ENCODE measurements around the gene MTIF2.
"Not testable (repeated sequence)": the region's sequence is repeated elsewhere in the genome, so short reads cannot be mapped to it uniquely, and the experiment has no call there.

The MTIF2 gene

DNA sequence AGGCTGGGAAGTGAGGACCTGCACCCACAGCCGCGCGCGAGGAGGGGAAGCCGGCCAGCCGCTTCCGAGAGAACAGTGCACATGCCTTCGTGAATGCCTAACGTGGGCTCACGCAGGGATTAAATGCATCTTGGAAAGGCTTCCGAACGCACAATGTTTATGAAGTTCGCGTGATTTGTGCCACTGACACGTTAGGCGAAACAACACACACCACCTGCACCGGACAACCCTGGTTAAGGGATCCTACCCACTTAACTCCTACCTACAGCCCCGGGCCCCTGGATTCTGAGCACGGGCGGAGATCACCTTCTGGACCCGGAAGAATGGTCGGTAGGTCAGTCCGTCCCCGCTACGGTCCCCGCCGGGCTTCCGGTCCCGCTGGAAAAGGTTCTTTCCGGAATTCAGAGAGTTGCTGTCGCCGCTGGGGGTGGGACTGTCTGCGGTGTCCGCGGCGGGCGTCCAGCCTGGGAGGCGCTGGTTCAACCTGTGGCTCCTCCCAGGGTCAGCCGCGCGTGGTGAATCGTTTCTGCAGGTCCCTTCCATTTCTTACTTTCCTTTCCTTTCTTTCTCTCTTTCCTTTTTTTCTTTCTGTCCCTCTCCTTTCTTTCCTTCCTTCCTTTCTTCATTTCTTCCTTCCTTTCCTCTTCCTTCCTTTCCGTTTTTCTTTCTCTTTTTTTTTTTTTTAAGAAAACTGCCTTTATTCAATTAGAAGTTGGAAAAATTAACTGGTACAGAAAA, at the start of gene MTIF2:
TSS of gene MTIF2 (minus strand) at position 325 of the 738 bp plus-strand sequence. CDS start 5,373 bp downstream, outside the sequence.
- FAIRE-seq: peak; percentile 87
- peak; percentile 79 for DNase-seq (ENCODE audit: insufficient read length, low spot score)

GRCh38 chr2:55314985-55315384, 46.0 kb upstream of the MTIF2 start:
- FAIRE-seq: no peak

GRCh38 chr2:55311444-55311870, 42.4 kb upstream of the MTIF2 start:
- peak; percentile 78 for FAIRE-seq
- DNase-seq (ENCODE audit: insufficient read length, low spot score): no peak

More at GRCh38 chr2:55314985-55315384, 46.0 kb upstream of the MTIF2 start:
- no peak for DNase-seq (ENCODE audit: insufficient read length, low spot score)

DNA sequence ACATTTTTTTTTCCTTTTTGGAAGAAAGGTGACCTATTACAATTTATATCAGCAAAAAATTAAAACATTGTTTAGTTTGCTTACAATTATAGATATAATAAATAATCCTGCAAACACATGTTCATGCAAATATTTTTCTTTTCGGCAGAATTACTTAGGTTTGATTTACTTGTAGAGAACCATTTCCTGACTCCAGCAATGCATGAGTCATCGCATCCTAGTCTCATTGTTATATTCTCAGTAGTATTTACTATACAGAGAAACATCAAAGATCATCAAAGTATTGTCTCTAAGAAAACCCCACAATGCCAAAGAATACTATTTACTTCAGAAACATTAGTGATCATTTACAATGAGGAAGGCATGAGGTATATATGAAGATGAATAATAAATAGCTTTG, 40.4 kb upstream of the MTIF2 start:
- DNase-seq (ENCODE audit: insufficient read length, low spot score) (no peak), FAIRE-seq (no peak)

DNA sequence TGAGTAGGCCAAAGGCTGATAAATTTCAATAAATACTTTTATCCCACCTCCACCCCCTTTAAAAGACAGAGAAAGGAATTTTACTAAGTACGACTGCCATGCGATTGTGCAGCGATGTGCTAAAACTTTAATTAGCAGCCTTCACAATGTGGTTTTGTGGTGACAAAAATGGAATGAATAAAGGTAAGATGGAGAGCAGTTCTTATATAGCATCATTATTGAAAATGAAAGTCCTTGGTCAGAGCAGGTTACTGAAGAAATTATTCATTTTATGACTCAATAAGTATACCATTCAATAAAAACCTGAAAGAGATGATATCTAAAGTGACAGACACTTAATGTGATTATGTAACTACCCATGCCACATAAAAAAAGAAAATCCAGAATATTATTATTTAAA, 33.2 kb upstream of the MTIF2 start:
- peak; percentile 85 for FAIRE-seq
- DNase-seq (ENCODE audit: insufficient read length, low spot score): no peak

DNA sequence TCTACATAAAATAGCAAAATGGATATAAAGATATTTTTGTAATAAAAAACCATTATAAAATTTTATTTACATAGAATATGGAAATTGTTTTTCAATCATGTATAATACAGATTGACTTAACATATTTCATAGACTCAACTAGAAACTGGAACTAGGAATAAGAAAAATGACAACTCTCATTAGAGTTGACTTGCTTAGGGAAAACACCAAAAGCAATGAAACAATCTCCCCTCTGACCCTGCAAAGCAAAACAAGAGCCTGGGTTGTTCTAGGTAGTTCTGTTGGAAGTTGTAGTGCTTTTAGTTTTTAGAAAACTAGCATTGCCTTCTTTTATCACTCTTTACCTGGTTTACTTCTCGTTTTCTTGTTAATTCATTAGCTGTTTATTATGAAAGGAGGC, 32.2 kb upstream of the MTIF2 start:
- FAIRE-seq (no peak), DNase-seq (ENCODE audit: insufficient read length, low spot score) (no peak)

DNA sequence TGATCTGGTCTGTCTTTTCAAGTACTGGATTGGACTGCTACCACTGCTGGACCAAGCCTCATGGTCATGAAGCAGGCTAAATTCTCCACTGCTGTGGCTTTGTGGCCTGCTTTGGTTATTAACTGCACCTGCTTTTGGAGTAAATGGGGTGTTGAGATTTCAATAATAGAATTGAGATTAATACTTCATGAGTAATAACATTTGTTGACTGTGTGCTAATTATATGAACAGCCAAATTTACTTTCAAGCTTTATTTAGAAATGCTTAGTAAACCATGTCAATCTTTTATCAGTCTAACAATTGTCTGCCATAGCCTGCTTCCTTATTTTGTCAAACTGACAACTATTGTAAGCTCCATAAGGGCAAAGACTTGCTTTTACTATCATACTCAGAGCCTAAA, 27.4 kb upstream of the MTIF2 start:
- DNase-seq (ENCODE audit: insufficient read length, low spot score): no peak
- FAIRE-seq: no peak

- FAIRE-seq (no peak), DNase-seq (ENCODE audit: insufficient read length, low spot score) (no peak)
Observed at GRCh38 chr2:55283083-55283482, 14.1 kb upstream of the MTIF2 start.

DNA sequence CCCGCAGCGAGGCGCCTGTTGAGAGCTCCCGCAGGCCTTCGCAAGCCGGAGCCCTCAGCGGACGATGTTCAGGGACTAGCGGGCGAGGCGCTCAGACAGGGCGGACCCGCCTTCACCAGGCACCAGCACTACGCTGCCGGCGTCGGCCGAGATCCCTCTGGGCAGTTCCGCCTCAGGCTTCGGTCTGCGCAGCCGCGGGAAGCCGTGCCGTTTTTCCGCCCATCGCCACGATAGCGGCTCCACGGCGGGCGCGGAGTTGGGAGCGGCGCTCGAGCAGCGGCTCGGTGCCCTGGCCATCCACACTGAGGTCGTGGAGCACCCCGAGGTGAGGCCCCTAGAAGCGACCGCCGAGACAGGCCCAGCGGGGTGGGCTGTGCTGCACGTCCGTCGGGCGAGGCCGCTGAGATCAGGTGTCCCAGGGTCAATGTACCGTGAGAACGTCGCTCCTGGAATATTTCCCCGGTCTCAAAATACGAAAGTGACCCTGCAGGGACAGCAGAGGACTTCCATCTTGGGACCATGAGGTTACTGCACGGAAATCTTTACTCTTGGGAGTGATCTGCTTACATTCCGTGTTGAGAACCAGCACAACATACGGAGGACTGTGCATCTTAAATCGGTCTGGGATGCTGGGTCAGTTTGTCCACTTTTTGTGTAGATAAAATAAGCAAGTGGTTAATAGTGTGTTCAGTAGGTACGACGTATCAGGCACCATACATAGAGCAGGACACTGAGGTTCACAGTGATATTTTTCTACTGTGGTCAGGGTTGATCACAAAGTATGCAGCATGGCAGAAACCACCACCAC, 13.3 kb upstream of the MTIF2 start:
- peak; percentile 68 for DNase-seq (ENCODE audit: insufficient read length, low spot score)
- peak; percentile 92 for FAIRE-seq

GRCh38 chr2:55280851-55281546, 12.0 kb upstream of the MTIF2 start:
- not testable (repeated sequence) for DNase-seq (ENCODE audit: insufficient read length, low spot score); FAIRE-seq

DNA sequence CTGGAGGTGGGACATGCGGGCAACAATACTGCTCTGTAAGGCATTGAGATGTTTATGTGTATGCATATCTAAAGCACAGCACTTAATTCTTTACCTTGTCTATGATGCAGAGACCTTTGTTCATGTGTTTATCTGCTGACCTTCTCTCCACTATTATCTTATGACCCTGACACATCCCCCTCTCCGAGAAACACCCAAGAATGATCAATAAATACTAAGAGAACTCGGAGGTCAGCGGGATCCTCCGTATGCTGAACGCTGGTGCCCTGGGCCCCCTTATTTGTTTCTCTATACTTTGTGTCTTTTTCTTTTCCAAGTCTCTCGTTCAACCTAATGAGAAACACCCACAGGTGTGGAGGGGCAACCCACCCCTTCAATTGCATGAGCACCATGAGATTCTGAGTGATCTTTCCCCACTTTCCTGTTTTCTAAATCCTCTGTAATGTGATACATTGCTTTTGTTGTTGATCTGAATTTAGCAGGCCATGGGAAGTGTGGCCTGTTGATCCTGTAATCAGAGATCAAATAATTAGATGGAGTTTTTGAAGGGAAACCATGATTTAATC, 10.9 kb upstream of the MTIF2 start:
- not testable (repeated sequence) for DNase-seq (ENCODE audit: insufficient read length, low spot score); FAIRE-seq

DNA sequence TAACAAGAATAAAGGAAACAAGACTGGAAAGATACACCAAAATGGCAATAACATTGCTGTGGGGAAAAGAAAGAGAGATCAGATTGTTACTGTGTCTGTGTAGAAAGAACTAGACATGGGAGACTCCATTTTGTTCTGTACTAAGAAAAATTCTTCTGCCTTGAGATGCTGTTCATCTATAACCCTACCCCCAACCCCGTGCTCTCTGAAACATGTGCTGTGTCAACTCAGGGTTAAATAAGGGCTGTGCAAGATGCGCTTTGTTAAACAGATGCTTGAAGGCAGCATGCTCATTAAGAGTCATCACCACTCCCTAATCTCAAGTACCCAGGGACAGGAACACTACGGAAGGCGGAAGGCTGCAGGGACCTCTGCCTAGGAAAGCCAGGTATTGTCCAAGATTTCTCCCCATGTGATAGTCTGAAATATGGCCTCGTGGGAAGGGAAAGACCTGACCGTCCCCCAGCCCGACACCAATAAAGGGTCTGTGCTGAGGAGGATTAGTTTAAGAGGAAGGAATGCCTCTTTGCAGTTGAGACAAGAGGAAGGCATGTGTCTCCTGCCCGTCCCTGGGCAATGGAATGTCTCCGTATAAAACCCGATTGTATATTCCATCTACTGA, 10.3 kb upstream of the MTIF2 start:
- FAIRE-seq; DNase-seq (ENCODE audit: insufficient read length, low spot score): not testable (repeated sequence)

GRCh38 chr2:55277310-55277709, 8.3 kb upstream of the MTIF2 start:
- DNase-seq (ENCODE audit: insufficient read length, low spot score) (no peak), FAIRE-seq (no peak)

- not testable (repeated sequence) for DNase-seq (ENCODE audit: insufficient read length, low spot score); FAIRE-seq
Observed at GRCh38 chr2:55274346-55274745, 5.3 kb upstream of the MTIF2 start.

GRCh38 chr2:55269645-55269990, 587 bp upstream of the MTIF2 start:
- DNase-seq (ENCODE audit: insufficient read length, low spot score) (no peak), FAIRE-seq (no peak)

GRCh38 chr2:55268288-55268906, 634 bp downstream of the MTIF2 start:
- FAIRE-seq (no peak), DNase-seq (ENCODE audit: insufficient read length, low spot score) (no peak)

GRCh38 chr2:55259586-55259985, 9.4 kb downstream of the MTIF2 start:
- DNase-seq (ENCODE audit: insufficient read length, low spot score); FAIRE-seq: not testable (repeated sequence)

DNA sequence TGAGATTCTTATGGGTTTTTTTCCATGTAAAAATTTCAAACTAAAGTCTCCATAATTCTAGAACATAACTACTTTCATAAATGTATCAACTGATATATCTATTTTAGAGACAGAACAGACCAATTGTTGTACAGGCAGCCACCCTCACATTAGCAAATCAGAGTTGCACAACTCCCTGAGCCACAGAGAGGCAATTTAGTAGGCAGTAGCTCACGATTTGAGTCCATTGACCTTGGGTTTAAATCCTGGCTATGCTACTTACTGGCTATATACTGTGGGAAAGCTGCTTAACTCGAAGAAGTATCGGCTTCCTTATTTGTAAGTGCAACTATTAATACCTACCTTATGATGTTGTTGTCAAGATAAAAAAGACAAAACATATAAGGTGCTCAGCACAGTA, 16.2 kb downstream of the MTIF2 start:
- DNase-seq (ENCODE audit: insufficient read length, low spot score): no peak
- no peak for FAIRE-seq

DNA sequence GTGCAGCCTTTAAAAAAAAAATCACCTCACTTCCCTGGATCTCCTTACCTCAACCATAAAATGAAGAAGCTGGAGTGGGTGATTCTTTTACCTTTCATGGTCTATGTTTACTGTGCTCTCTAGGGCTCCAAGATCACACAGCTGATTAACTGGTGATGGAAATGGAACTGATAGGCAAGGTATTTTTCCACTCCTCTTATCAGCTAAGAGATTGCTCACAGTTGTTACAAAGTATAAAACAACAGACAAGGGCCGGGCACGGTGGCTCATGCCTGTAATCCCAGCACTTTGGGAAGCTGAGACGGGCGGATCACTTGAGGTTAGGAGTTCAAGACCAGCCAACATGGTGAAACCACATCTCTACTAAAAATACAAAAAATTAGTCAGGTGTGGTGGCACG, 22.0 kb downstream of the MTIF2 start:
- DNase-seq (ENCODE audit: insufficient read length, low spot score) (no peak), FAIRE-seq (no peak)

DNA sequence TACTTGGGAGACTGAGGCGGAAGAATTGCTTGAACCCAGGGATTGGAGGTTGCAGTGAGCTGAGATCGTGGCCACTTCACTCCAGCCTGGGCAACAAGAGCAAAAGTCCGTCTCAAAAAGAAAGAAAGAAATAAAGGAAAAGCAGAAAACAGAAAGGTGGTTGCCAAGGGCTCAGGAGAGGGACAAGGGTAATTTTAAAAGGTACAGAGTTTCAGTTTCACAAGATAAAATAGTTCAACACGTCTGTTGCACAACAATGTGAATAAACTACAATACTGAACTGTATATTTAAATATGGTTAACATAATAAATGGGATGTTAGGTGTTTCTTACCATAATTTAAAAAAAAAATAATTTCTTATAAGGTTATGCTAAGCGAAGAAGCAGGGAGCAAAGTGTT, 23.6 kb downstream of the MTIF2 start:
- DNase-seq (ENCODE audit: insufficient read length, low spot score) (no peak), FAIRE-seq (no peak)

Measured in GM19239 (cell line).